VCaP (cell line): ENCODE results near the gene C19orf81.

Source experiments
- H3K27ac ChIP-seq: fragments of 450-650 bp; 2 replicates; pipeline ENCODE4 v1.5.1; 2017
- TF ChIP-seq, protein P1 (sequence below): fragments of 450-650 bp; conservative IDR thresholded peaks from 2 replicates; pipeline ENCODE4 v1.5.1; 2017; ENCODE audit warnings: mild to moderate bottlenecking, moderate library complexity

Gene C19orf81

DNA sequence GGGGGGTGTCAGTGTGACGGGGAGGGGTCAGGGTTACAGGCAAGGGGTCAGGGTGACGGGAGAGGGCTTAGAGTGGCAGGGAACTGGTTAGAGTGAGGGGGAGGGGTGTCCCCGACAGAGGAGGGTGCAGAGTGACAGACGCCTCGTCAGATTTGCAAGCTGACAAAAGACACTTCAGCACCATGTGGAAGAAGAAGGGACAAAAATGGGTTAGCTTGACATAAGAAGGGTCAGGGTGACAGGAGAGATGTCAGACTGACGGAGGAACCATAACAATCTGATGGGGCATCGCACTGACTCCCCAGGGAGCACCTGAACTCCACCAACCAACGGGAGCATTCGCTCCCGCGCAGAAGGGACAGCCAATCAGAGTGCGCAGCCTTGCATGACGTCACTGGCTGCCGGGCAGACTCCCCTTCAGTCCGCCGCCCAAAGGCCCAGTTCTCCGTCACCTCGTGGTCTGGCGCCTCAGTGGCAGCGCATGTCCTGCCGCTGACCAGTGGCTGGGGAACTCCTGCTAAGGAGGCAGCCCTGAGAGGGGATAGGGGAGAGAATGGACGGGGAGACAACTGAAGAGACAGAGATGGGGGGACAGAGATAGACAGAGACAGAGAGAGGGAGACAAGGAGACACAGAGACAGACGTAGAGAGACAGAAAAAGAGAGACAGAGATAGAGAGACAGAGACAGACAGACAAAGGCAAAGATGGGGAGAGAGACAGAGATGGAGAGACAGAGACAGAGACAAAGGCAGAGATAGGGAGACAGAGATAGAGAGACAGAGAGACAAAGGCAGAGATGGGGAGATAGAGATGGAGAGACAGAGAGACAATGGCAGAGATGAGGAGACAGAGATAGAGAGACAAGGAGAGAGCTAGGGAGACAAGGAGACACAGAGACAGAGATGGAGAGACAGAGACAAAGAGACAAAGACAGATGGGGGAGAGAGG is 30.2 kb downstream of the C19orf81 start:
- TF ChIP-seq, protein P1, sequence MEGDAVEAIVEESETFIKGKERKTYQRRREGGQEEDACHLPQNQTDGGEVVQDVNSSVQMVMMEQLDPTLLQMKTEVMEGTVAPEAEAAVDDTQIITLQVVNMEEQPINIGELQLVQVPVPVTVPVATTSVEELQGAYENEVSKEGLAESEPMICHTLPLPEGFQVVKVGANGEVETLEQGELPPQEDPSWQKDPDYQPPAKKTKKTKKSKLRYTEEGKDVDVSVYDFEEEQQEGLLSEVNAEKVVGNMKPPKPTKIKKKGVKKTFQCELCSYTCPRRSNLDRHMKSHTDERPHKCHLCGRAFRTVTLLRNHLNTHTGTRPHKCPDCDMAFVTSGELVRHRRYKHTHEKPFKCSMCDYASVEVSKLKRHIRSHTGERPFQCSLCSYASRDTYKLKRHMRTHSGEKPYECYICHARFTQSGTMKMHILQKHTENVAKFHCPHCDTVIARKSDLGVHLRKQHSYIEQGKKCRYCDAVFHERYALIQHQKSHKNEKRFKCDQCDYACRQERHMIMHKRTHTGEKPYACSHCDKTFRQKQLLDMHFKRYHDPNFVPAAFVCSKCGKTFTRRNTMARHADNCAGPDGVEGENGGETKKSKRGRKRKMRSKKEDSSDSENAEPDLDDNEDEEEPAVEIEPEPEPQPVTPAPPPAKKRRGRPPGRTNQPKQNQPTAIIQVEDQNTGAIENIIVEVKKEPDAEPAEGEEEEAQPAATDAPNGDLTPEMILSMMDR: no peak
- H3K27ac ChIP-seq: no peak overlapping the region

DNA sequence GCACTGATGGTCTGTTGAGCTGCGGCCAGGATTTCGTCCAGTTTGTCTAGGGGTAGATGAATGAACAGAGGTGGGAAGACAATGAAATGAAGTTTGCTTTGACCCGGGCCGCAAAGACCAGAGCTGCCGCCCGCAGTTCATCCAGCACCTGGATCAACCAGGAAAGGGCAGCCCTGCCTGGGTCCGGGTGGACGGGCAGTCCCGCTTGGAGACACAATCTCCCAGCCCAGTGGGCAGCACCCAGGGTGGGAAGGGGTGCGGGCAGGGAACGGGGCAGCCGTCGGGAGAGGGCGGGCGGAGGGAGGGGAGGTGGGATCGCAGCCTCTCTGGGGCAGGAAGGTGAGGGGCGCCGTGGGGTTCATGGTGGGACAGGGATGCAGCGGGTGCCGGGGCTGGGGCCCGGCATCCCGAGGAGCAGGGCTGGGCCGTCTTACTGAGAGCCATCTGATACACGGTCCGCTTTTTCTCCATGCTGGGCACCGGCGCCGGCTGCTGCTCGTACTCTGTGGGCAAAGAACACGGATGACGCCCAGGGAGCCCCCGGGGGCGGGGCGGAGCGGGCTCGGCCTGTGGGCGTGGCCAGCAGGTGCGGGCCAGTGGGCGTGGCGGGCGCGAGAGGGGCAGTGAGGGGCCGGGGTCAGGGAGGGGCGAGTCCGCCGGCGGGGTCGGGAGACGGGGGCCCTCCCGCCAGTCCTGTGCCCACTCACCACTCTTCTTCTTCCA is 37.2 kb downstream of the C19orf81 start:
- H3K27ac ChIP-seq: no peak overlapping the region
- TF ChIP-seq, protein P1: no peak

DNA sequence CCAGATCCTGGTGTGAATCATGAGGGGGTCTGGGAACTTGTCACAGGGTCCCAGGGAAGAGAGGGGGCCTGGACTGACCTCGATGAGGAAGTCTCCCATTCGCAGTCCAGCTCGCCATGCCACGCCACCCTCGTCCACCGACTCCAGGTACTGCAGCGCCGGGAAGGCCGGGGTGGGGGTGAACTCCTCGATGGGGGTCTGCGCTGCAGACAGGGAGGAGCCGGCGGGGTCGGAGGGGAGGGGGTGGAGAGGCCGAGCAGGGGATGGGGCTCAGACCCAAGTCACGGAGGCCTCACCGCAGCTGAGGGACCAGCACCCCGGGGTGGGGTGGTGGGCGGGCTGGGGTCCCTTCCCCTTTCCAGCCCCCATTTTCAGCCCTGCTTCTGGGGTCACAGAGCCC is 39.5 kb downstream of the C19orf81 start:
- H3K27ac ChIP-seq: no peak overlapping the region
- TF ChIP-seq, protein P1: no peak

DNA sequence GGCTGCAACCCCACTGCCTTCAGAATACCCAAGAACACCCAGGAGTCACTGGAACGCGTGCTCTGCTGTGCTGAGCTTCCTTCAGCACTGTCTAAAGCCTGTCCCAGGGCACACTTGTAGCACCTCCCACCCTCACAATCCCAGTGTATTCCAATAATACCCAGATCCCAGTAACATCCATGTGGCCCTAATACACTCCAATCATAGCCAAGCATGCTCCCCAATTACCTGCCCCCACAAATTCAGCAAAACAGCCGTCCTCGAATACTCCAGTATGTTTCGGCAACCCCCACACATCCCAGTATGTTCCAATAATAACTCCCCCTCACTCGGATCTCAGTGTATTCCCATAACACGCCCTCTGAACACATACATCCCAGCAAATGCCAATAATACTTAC is 41.2 kb downstream of the C19orf81 start:
- no peak overlapping the region for H3K27ac ChIP-seq
- TF ChIP-seq, protein P1: no peak

DNA sequence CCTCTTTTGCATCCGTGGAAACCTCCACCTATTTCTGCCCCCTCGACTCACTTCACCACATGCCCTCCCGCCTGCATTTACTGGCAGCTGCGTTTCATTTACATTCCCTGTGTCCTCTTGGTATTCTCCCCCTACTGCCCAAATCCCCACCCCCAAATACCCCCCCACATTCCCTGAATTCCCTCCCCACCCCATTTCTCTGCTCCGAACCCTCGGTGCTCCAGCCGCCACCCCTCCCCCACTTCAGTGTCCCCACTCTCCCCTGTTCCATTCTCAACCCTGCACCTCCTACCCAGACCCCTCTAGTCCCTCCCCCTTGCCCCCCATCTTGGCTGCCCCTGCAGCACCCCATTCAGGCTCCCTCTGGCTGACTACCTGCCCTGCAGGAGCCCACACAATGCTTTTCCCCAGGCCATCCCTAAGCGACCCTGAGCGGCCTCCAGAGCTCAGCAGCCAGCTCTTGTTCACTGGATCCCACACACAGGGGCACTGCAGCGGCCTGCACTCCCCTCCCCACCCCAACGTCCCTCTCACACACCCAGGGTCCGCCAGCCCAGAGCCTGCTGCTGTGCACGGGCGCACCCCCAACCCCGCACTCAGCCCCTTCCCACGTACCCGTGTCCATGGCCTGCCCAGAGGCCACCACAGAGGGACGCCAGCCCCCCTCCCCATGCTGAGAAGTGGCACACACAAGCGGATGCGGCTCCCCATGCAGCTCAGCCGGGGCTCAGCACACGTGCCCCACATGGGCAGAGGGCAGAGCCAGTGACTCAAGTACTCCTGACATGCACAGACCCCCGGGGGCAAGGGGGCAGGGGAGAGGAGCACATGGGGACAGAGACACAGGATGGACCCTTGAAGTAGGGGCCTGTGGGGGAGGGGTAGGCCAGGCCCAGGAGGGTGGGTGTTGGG is 44.1 kb downstream of the C19orf81 start:
- TF ChIP-seq, protein P1: no peak
- no peak overlapping the region for H3K27ac ChIP-seq

DNA sequence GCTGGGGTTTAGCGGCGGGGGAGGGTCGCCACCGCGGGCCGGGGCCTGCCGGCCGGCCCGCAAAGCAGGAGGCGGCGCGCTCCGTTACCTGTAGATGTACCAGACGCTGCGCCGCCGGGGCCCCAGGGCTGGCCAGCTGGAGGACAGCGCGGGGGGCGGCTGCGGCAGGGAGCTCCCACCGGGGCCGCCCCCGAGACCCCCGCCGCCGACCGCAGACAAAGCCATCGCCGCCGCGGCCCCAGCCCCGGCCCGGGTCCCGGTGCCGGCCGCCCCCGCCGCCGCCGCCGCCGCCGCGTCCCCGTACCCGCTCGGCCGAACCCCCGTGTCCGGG is 45.5 kb downstream of the C19orf81 start:
- TF ChIP-seq, protein P1: no peak
- no peak overlapping the region for H3K27ac ChIP-seq
